Posterior cingulate gyrus (tissue), 11 donors: Measurements from ENCODE around the gene MRPL43.

Experiments
- DNase-seq, 10 donors: peaks; one replicate each; pipeline versions ENCODE4 v3.0.0 to v3.0.0-alpha.2; 2020 to 2021; ENCODE audit warnings: mixed read lengths in 3 of 10
- intact Hi-C: fragments of 100-400 bp; cut with DNase I; formaldehyde crosslinking; loops from one replicate; pipeline ENCODE4 v1.15.1; 2023

MRPL43 gene

DNA sequence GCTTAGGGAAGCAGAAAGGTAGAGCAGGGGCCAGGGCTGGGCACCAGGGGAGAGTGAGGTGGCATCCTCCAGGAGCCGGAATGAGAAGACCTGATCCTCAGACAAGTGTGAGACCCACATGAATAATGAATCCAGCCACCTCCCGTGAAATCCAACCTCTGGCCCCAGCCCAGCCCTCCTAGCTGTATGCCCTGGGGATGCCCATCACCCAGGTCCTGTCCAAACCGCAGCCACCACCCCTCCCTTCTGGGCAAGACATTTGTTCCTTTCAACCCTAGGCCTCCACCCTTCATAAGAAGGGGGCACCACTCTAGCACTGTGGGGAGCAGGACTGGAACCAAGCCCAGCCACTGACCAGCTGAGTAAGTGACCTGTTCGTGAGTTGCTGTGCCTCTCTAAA, 33.9 kb upstream of the MRPL43 start:
- intact Hi-C loops = no loop called here
- DNase-seq = peak in 1 of 10 donors; percentile 70

GRCh38 chr10:101020427-101021075, 33.3 kb upstream of the MRPL43 start:
- intact Hi-C loops = no loop called here

DNA sequence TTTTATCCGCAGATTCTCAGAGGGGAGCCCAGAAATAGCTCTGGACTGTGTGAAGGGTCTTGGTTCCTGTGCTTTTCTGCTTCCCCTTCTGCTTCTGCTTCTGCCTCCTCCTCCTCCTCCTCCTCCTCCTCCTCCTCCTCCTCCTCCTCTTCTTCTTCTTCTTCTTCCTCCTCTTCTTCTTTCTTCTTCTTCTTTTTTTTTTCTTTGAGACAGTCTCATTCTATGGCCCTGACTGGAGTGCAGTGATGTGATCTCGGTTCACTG, 32.1 kb upstream of the MRPL43 start:
- intact Hi-C loops = loop anchor here (2.0 kb wide), 1 partner anchor 49 kb away; no protein-coding TSS in a partner anchor
- no peak for DNase-seq

More at GRCh38 chr10:101020427-101021075, 33.3 kb upstream of the MRPL43 start:
- DNase-seq = peak in 1 of 10 donors; percentile 58

GRCh38 chr10:101018600-101019439, 31.5 kb upstream of the MRPL43 start:
- intact Hi-C loops = loop anchor here (2.0 kb wide), 1 partner anchor 50 kb away; no protein-coding TSS in a partner anchor
- DNase-seq = peak; percentile 69 to 98 (median 88)

DNA sequence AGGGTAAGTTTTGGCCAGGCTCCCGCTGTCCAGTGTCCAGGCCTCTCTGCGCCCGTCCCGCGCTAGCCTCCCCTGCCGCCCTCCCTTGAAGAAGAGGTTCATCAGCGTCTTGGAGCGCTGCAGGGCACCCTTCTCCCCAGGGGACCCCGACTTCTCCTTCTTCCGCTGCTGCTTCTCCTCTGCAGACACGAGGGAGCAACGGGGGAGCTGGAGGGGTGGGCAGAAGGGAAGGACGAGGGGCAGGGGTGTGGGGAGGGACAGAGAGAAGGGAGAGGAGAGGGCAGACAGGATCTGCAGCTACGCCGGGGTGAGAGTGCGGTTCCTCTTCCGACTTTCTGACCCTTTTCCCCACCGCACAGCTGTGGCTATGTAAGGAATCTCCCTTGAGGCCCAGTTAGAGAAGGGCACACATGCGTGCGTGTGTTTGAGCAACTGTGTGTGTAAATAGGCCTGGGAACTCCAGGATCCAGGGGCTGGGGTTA, 30.9 kb upstream of the MRPL43 start:
- peak in 2 of 10 donors; percentile 68 to 70 for DNase-seq
- intact Hi-C loops = loop anchor here (2.0 kb wide), 1 partner anchor 51 kb away; no protein-coding TSS in a partner anchor

- peak in 1 of 10 donors; percentile 23 for DNase-seq
- intact Hi-C loops = no loop called here
These were observed 29.5 kb upstream of the MRPL43 start for GRCh38 chr10:101016814-101017213.

DNA sequence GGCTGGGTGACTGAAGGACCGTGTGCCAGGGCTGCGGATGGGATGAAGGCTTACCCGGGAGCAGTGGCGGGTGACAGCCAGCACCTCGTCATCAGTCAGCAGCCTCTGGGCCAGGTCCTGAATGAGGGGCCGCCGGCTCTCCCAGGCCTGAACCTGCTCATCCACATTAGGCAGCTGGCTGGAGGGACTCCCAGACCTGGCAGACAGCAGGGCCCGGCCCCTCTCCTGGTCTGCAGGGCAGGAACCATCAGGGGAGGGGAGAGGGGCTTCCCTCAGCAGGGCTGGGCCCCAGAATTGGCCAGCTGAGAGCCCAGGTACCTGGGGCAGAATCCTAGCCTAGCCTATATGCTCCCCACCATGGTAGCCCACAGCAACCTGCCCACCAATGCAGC, 28.3 kb upstream of the MRPL43 start:
- intact Hi-C loops = no loop called here
- peak in 1 of 10 donors; percentile 47 for DNase-seq

DNA sequence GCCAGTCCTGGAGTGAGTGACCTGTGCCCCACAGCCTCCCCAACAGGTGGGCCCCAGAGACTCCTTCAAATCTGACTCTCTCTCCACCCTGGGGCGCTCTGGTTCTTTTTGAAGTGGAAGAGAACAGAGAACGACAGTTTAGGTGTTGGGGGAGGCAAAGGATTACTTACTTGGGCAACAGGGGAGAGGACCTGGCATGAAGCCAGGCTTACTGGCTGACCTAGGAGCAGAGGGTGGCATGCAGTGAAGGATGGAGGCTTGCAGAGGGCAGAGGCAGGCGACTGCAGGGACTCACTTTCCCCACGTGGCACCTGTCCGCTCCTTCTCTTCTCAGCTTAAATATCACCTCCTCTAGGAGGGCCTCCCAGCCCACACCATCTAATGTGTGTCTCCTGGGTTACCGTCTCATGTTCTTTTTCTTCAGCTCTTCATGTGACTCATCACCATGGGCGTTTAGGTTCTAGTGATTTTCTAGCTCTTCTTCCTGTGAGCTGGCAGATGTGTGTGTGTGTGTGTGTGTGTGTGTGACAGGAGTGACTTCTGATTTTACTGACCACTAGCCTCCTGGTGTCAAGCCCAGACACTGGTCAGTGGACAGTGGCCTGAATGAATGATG, 27.8 kb upstream of the MRPL43 start:
- intact Hi-C loops = loop anchor here (1.0 kb wide), 1 partner anchor 21 kb away; no protein-coding TSS in a partner anchor

GRCh38 chr10:101014230-101014884, 27.1 kb upstream of the MRPL43 start:
- intact Hi-C loops = loop anchor here (1.0 kb wide), 1 partner anchor 20 kb away; no protein-coding TSS in a partner anchor
- DNase-seq = peak; percentile 67 to 97 (median 91)

More for the DNA sequence above, 27.8 kb upstream of the MRPL43 start:
- no peak for DNase-seq

DNA sequence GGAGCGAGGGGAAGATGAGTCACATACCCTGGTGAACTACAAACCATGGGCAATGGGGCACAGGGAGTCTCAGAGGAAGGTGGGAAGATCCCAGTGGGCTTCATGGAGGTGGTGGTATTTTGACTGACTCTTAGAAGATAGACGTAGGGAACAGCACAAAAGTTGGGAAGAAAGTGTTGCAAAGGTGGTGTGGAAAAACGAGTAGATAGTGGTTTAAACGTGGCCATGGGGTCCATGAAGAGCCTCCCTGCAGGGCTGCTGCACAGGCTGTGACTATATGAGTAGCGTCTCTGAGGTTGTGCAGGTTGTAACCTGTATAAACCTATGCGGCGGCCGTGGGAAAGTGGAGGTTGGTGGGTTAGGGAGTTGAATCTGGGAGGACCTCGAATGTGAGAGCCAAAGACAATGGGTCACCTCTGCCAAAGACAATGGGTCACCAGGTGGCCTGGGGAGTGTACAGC, 26.1 kb upstream of the MRPL43 start:
- intact Hi-C loops = no loop called here
- no peak for DNase-seq

DNA sequence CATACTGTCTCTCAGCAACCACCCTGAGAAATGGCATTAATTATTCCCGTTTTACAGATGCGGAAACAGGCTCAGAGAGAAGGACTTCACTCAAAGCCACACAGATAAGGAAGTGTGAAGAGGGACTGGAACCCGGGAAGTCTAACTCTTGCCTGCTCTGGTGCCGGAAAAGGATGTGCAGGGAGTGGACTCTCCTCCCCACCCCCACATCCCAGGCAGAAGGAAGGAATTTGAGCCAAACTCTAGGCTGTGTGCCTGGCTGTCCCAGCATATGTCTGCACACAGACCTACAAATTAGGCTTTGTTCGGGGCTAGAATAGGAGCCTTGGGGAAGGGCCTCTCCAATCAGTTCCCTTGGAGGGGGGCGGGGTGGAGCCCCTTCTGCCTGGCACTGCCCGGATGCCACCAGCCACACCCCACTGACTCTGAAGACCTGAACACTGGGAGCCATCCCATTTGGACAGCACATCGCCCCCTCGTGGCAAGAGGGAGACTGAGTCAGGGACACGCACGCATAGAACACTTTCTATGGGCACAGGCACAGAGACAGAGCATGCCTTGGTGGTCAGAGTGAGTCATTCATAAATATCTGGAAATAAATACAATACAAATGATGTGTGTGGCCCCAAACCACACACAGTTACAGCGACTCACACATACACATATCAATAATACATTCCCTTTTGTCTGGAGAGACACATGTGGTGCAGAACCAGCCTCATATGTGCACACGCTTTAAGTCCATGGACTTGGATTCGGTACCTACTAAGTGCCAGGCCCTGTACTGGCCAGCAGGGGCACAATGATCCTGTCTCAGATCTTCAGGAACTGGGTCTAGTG, 25.4 kb upstream of the MRPL43 start:
- peak; percentile 86 to 99 (median 96) for DNase-seq
- intact Hi-C loops = no loop called here

DNA sequence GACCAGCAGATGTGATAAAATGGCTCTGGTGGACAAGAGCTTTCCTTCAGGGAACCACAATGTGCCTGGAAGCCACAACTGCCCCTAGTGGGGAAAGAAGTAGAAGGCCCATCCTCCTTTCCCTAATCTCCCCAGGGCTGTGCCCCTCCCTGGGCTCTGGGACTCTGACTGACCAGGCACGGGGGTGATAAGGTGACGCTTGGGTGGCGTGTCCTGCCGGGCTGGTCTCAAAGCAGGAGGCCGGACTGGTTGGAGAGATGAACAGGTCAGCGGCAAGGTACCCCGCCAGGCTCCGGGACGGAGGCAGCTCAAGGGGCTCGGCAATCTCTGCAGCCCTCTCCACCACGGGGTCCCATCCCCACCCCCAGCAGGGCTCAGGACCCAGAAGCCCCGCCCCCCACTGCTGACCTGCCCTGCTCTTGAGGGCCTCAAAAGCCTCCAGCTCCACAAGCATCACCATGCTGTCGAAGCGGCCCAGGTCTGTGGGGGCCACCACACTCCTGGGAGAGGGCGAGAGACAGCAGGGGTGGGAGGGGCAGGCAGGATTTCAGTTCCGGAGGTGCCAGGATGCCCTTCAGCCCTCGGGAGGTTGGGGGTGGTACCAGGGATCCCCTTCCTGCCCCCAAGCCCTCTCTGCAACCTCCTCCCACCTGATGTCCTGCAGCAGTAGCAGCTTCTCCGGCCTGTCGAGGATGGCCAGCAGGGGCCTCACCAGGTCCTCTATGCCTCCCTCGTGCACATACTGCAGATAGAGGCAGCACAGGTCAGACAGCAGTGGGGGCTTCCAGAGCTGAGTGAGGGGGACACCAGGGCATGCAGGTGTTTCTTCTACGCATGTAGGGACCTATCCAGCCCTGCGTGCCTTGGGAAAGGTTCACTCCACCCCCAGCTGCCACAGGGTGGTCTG, 24.5 kb upstream of the MRPL43 start:
- intact Hi-C loops = no loop called here
- DNase-seq = peak in 1 of 10 donors; percentile 86

DNA sequence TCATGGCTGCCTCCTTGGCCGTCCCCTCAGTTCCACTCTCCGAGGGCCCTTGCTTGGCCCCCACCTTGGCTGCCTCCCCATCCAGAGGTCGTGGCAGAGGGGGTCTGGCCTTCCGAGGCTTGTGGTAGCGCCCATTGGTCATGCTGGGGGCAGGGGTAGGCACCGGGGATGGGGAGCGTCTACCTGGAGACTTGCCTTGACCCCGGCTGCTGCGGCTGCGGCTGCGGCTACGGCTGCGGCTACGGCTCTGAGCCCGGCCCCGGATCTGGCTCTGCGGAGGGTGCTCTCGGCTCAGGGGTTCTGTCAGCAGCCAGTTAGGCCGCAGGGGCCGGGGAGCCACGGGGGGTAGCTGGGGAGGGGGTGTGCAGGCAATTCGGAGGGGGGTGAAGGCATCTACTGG, 23.0 kb upstream of the MRPL43 start:
- intact Hi-C loops = no loop called here
- DNase-seq = peak in 1 of 10 donors; percentile 72

DNA sequence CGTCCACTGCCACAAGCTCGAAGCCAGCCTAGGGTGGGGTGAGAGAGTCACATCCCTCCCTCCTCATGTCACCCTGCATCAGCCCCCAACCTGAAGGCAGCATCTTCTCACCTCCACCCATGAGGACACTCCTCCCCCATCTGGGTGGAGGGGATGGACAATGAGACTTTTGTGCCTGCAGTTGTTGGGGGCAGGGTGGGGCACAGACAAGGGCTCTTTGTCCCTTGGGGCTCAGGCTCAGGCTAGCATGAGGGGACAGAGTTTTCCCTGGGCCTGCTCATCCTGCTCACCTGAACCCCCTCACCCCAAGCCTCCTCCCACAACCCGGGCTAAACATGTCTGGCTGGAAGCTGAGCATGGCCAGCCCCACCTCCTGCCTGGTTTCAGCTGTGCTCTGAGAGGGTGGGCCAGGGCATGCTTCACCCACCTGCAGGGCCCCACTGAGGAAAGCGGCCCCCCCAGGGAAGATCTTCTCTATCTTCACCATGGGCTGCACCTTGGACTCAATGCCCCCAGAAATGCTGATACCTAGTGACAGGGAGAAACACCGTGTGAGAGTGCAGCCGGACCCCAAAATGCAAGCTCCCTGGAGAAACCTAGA, 21.6 kb upstream of the MRPL43 start:
- intact Hi-C loops = no loop called here
- DNase-seq = peak in 8 of 10 donors; percentile 66 to 96 (median 78)

DNA sequence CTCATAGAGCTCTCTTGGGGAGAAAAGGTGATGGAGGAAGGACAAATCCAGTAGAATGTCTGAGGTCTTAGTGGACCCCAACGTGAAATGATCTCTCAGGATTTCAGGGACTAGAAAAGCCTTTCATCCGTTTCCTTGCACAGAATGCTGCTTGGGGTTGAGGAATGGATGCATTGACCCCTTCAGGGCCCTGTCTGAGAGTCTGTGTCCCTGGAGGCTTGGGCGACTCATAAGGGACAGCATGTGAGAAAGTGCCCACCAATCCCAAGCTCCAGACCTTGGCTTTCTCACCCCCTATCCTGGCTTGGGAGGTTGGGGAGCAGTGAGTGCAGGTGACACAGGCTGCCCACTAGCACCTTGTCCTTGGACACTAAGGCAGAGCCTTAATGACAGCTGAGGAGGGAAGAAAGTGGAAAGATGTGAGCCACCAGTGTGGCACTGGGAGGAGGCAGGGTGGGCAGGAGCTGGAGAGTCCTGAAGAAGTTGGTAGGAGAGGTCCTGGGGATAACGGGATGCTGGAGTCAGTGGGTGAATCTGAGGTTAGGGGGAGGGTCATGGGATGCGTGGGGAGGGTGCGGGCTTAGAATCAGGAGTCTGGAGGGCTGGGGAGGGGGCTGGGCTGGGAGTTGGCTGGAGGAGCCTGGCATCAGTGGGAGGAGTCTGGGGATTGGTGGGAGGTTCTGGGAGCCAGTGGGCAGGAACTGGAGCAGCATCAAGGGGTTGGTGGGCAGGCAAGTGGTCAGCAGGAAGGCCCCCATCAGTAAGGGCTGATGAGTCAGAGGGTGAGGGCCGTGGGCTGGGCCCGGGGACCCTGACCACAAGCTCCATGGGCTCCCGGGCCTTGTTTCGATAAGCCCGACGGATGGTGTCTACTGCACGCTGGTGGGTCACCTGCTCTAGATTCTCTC, 20.9 kb upstream of the MRPL43 start:
- DNase-seq = peak in 4 of 10 donors; percentile 22 to 89 (median 64)
- intact Hi-C loops = no loop called here

- DNase-seq = peak in 4 of 10 donors; percentile 19 to 83 (median 54)
- intact Hi-C loops = no loop called here
These were observed 19.9 kb upstream of the MRPL43 start for GRCh38 chr10:101007099-101007711.
